Measurements from ENCODE around the gene TMEM179.

- TF ChIP-seq EZH2phosphoT487 (IDR thresholded peaks at IDR 0.05; ENCODE audit: low read depth), result no peak
- no peak for TF ChIP-seq CTCF (IDR thresholded peaks at IDR 0.05; ENCODE audit: low read depth, low read length)
These were observed 31.1 kb upstream of the TMEM179 start for GRCh38 chr14:104635717-104636116.
